Measurements from ENCODE around the gene TBL3.

GRCh38 chr16:1940273-1941161 is 31.3 kb upstream of the TBL3 start:
- TF ChIP-seq GABPA (IDR thresholded peaks at IDR 0.05; ENCODE audit: borderline replicate concordance, insufficient read depth, low read length) (no peak), YY1 (IDR thresholded peaks at IDR 0.05; ENCODE audit: low read depth, low read length) (no peak), CEBPB (IDR thresholded peaks at IDR 0.05; ENCODE audit: low read depth, low read length) (no peak), CTCF (IDR thresholded peaks at IDR 0.05; ENCODE audit: control extremely low read depth in 1 of 3, insufficient read depth in 1 of 3, low read depth in 1 of 3, low read length in 3 of 3) (no peak), KDM4A (IDR thresholded peaks at IDR 0.05; ENCODE audit: low read depth, low read length, severe bottlenecking) (no peak), MAX (IDR thresholded peaks at IDR 0.05) (no peak), TAF1 (IDR thresholded peaks at IDR 0.05; ENCODE audit: low read depth, low read length) (no peak), CBX5 (IDR thresholded peaks at IDR 0.05; ENCODE audit: low read depth, low read length) (no peak), NRF1 (IDR thresholded peaks at IDR 0.05; ENCODE audit: low read depth, low read length) (no peak), JUN (IDR thresholded peaks at IDR 0.05; ENCODE audit: low read depth, low read length) (no peak), FOSL1 (IDR thresholded peaks at IDR 0.05; ENCODE audit: insufficient read depth, low read depth, low read length) (no peak), EZH2 (IDR thresholded peaks at IDR 0.05; ENCODE audit: low read depth, low read length, severe bottlenecking) (no peak), SIX5 (IDR thresholded peaks at IDR 0.05; ENCODE audit: low read depth, low read length) (no peak)

Measured in H1 (cell line).